AG04450 (cell line): ENCODE measurements around the gene C3orf20. TPM values are rescaled to one million over a fixed set of nuclear protein-coding genes. Genes with fewer than 3 reads are reported as not detected.

ENCODE experiments used
- CTCF ChIA-PET: fragments of 300-600, 350-600 bp; formaldehyde crosslinking; extraction: SDS; loops from one replicate; lab custom pipeline; 2022; ENCODE audit warnings: antibody characterized with exemption, inconsistent platforms; lab: Charles Lee
- POLR2A ChIA-PET: fragments of 350-600 bp; formaldehyde crosslinking; extraction: SDS; loops from one replicate; lab custom pipeline; 2021; ENCODE audit warnings: antibody characterized with exemption, inconsistent platforms; lab: Yijun Ruan, JAX
- DNase-seq: peaks from one replicate; pipeline ENCODE4 v3.0.0-alpha.2; 2011; ENCODE audit warnings: low read depth, low spot score
- H3K27ac ChIP-seq: one replicate; pipeline ENCODE4 v1.5.1; 2012; ENCODE audit warnings: low read depth, low read length, control low read depth
- H3K27me3 ChIP-seq: one replicate; pipeline ENCODE4 v1.6.0; 2012; ENCODE audit warnings: low read length; ENCODE audit not compliant: control insufficient read depth, insufficient read depth
- H3K4me3 ChIP-seq: 2 replicates; pipeline ENCODE4 v1.5.1; 2011; ENCODE audit warnings: mild to moderate bottlenecking, low read depth, low read length, control low read depth
- H3K9me3 ChIP-seq: 2 replicates; pipeline ENCODE4 v1.5.1; 2012; ENCODE audit warnings: low read length; ENCODE audit not compliant: control insufficient read depth, insufficient read depth
- CTCF ChIP-seq: IDR thresholded peaks from 2 replicates; pipeline ENCODE4 v1.5.1; 2011; ENCODE audit warnings: low read depth, low read length, control low read depth, inconsistent platforms
- polyA plus RNA-seq: library from polyadenylated mRNA; depleted of rRNA; stranded (reverse); fragments of >200 nt; gene quantifications from 2 replicates; pipeline ENCODE4 v1.2.3, GENCODE V29; 2011

The C3orf20 gene
- polyA plus RNA-seq, 1 experiment: not detected

- POLR2A ChIA-PET: no interaction called here
- CTCF ChIA-PET: interaction anchor here (2.1 kb wide), 1 partner anchor 14 kb away, joined by 7 read pairs; no protein-coding TSS in a partner anchor
- no peak for TF ChIP-seq CTCF
- Histone ChIP-seq H3K9me3 (no peaks in the 10 kb centered on the region), H3K27me3 (no peaks in the 10 kb centered on the region), H3K4me3 (no peak overlapping the region), H3K27ac (no peak overlapping the region)
- DNase-seq: no peak
Observed at GRCh38 chr3:14658978-14659377, 16.0 kb upstream of the C3orf20 start.

- no peak for DNase-seq
- CTCF ChIA-PET: interaction anchor here (1.5 to 2.1 kb wide), 2 partner anchors 12 to 457 kb away, joined by 3 to 7 read pairs; no protein-coding TSS in a partner anchor
- TF ChIP-seq CTCF: no peak
- Histone ChIP-seq H3K27ac (no peak overlapping the region), H3K27me3 (no peaks in the 10 kb centered on the region), H3K9me3 (no peaks in the 10 kb centered on the region), H3K4me3 (no peak overlapping the region)
- POLR2A ChIA-PET: no interaction called here
Observed at GRCh38 chr3:14660942-14661341, 14.0 kb upstream of the C3orf20 start.

- H3K4me3 ChIP-seq: no peak overlapping the region
- POLR2A ChIA-PET: no interaction called here
- no peak overlapping the region for H3K27ac ChIP-seq
- H3K9me3 ChIP-seq: no peaks in the 10 kb centered on the region
- no peaks in the 10 kb centered on the region for H3K27me3 ChIP-seq
- DNase-seq: no peak
- TF ChIP-seq CTCF: no peak
- CTCF ChIA-PET: interaction anchor here (1.0 kb wide), 1 partner anchor 767 kb away, joined by 3 read pairs; no protein-coding TSS in a partner anchor
Observed at GRCh38 chr3:14663396-14664135, 11.4 kb upstream of the C3orf20 start.

GRCh38 chr3:14664170-14664569 lies 10.8 kb upstream of the C3orf20 start:
- Histone ChIP-seq H3K27me3 (no peaks in the 10 kb centered on the region), H3K27ac (no peak overlapping the region), H3K4me3 (no peak overlapping the region), H3K9me3 (no peaks in the 10 kb centered on the region)
- ChIA-PET POLR2A (no interaction called here), CTCF (interaction anchor here (0.6 to 1.5 kb wide), 4 partner anchors 61 to 768 kb away, joined by 3 to 5 read pairs (median 3); no protein-coding TSS in a partner anchor)
- no peak for DNase-seq
- TF ChIP-seq CTCF: no peak

- H3K27me3 ChIP-seq: no peaks in the 10 kb centered on the region
- ChIA-PET POLR2A (no interaction called here), CTCF (interaction anchor here (0.7 to 7.1 kb wide), 10 partner anchors 13 to 274 kb away, joined by 3 to 127 read pairs (median 6); partner anchors contain the start of gene CCDC174)
- no peaks in the 10 kb centered on the region for H3K9me3 ChIP-seq
- no peak for TF ChIP-seq CTCF
- DNase-seq: no peak
- H3K27ac ChIP-seq: no peak overlapping the region
- no peak overlapping the region for H3K4me3 ChIP-seq
Observed at GRCh38 chr3:14672588-14672987, 2.4 kb upstream of the C3orf20 start.
